Fibroblast of lung (primary cell): ENCODE results near the gene BCL2L11. TPM values are rescaled to one million over a fixed set of nuclear protein-coding genes. Genes with fewer than 3 reads are reported as not detected.

ENCODE experiments used
- DNase-seq, 2 donors: peaks; one replicate each; pipeline versions ENCODE4 v3.0.0 to v3.0.0-alpha.2; 2010; ENCODE audit warnings: low read depth in 2 of 2
- H2AFZ ChIP-seq: 2 replicates; pipeline ENCODE4 v1.5.1; 2012; ENCODE audit warnings: low read length, control low read depth, inconsistent platforms
- H3K27ac ChIP-seq: 2 replicates; pipeline ENCODE4 v1.5.1; 2011; ENCODE audit warnings: low read length, control low read depth; ENCODE audit not compliant: insufficient read depth
- H3K27me3 ChIP-seq: 2 replicates; pipeline ENCODE4 v1.5.1; 2011; ENCODE audit warnings: mild to moderate bottlenecking, low read length; ENCODE audit not compliant: control insufficient read depth, insufficient read depth
- H3K36me3 ChIP-seq: 2 replicates; pipeline ENCODE4 v1.5.1; 2011; ENCODE audit warnings: low read length; ENCODE audit not compliant: control insufficient read depth, insufficient read depth
- H3K4me1 ChIP-seq: 2 replicates; pipeline ENCODE4 v1.5.1; 2011; ENCODE audit warnings: low read length; ENCODE audit not compliant: control insufficient read depth, insufficient read depth; ENCODE audit errors: extremely low read depth
- H3K4me2 ChIP-seq: 2 replicates; pipeline ENCODE4 v1.5.1; 2011; ENCODE audit warnings: low read length, control low read depth; ENCODE audit not compliant: insufficient read depth; ENCODE audit errors: extremely low read depth
- H3K4me3 ChIP-seq, 4 experiments: fragments of 200-600 bp in 1 of 4; sonication (generic) in 1 of 4; replicated peaks in 1 of 4; 2 replicates each; pipeline ENCODE4 v1.5.1; 2011 to 2016; ENCODE audit warnings: low read length in 4 of 4, low read depth in 3 of 4, mild to moderate bottlenecking in 3 of 4, control low read depth in 2 of 4, inconsistent platforms in 1 of 4, mixed read lengths in 1 of 4; ENCODE audit not compliant: insufficient read depth in 1 of 4; ENCODE audit errors: control extremely low read depth in 1 of 4
- H3K79me2 ChIP-seq: 2 replicates; pipeline ENCODE4 v1.5.1; 2012; ENCODE audit warnings: mild to moderate bottlenecking, low read length, inconsistent platforms; ENCODE audit not compliant: control insufficient read depth, insufficient read depth
- H3K9ac ChIP-seq: 2 replicates; pipeline ENCODE4 v1.5.1; 2011; ENCODE audit warnings: mild to moderate bottlenecking, low read length, control low read depth; ENCODE audit not compliant: insufficient read depth
- H3K9me3 ChIP-seq: 2 replicates; pipeline ENCODE4 v1.5.1; 2012; ENCODE audit warnings: low read depth, low read length; ENCODE audit not compliant: control insufficient read depth, insufficient read depth
- H4K20me1 ChIP-seq: 2 replicates; pipeline ENCODE4 v1.5.1; 2011; ENCODE audit warnings: low read length; ENCODE audit not compliant: control insufficient read depth, insufficient read depth; ENCODE audit errors: extremely low read depth
- EZH2 ChIP-seq: IDR thresholded peaks from 2 replicates; pipeline ENCODE4 v1.5.1; 2012; ENCODE audit warnings: low read length, control low read depth, mild to moderate bottlenecking; ENCODE audit errors: missing control alignments
- polyA plus RNA-seq, 2 donors: library from polyadenylated mRNA; depleted of rRNA in 1 of 2; stranded (reverse) in 1 of 2; unstranded in 1 of 2; fragments of >200 nt; gene quantifications; 2 replicates each; pipeline ENCODE4 v1.2.1, GENCODE V29; 2011 to 2012; ENCODE audit warnings: missing spikeins in 1 of 2
- total RNA-seq: library from RNA; depleted of rRNA; stranded (reverse); fragments of >200 nt; gene quantifications from 2 replicates; pipeline ENCODE4 v1.2.1, GENCODE V29; 2014
- TF ChIP-seq, protein P1 (sequence below), 2 donors: IDR thresholded peaks in 1 of 2; conservative IDR thresholded peaks in 1 of 2; 1 replicate in 1 of 2; 2 replicates in 1 of 2; pipeline ENCODE4 v1.5.1; 2011 to 2012; ENCODE audit warnings: low read length in 2 of 2, control low read depth in 1 of 2, inconsistent platforms in 1 of 2, low read depth in 1 of 2, mild to moderate bottlenecking in 1 of 2

Gene BCL2L11
- total and polyA plus RNA-seq, 2 donors (not counting 1 experiment from before 2014, with no cell fraction given) = 1.5 to 10.2 TPM

DNA sequence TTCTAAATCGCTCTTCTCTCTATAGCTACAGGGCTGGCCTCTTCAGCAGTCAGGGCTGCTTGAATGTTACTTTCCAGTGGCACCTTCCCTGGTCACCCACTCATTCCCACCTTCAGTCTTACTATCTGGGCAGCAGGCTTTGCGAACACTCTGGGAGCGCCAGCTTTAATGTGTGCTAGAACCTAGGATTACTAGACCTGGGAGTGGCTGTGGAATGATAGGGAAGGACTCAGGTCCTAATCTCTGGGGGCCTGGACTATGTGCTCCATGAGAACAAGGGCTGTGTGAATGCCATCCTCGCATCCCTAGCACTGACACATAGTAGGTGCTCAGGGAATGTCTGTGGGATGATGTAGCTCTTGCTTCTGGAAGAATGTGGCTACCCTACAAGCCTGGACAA lies 57.6 kb downstream of the BCL2L11 start:
- DNase-seq = no peak
- no peak overlapping the region for H3K27ac ChIP-seq
- TF ChIP-seq, protein P1, sequence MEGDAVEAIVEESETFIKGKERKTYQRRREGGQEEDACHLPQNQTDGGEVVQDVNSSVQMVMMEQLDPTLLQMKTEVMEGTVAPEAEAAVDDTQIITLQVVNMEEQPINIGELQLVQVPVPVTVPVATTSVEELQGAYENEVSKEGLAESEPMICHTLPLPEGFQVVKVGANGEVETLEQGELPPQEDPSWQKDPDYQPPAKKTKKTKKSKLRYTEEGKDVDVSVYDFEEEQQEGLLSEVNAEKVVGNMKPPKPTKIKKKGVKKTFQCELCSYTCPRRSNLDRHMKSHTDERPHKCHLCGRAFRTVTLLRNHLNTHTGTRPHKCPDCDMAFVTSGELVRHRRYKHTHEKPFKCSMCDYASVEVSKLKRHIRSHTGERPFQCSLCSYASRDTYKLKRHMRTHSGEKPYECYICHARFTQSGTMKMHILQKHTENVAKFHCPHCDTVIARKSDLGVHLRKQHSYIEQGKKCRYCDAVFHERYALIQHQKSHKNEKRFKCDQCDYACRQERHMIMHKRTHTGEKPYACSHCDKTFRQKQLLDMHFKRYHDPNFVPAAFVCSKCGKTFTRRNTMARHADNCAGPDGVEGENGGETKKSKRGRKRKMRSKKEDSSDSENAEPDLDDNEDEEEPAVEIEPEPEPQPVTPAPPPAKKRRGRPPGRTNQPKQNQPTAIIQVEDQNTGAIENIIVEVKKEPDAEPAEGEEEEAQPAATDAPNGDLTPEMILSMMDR (conservative IDR thresholded peaks at IDR 0.05 in 1 of 2, IDR thresholded peaks at IDR 0.05 in 1 of 2; ENCODE audit: low read depth in 1 of 2, low read length in 2 of 2) = no peak
- no peak for TF ChIP-seq EZH2
- H3K79me2 ChIP-seq = no peaks in the 10 kb centered on the region
- no peaks in the 10 kb centered on the region for H3K9me3 ChIP-seq
- H3K36me3 ChIP-seq = no peaks in the 10 kb centered on the region
- H3K4me1 ChIP-seq = no peaks in the 10 kb centered on the region
- H4K20me1 ChIP-seq = no peaks in the 10 kb centered on the region
- no peak overlapping the region for H3K4me2 ChIP-seq
- H3K4me3 ChIP-seq = no peak overlapping the region
- H2AFZ ChIP-seq = no peak overlapping the region
- H3K27me3 ChIP-seq = peaks cover 12% of the 10 kb centered on the region
- no peak overlapping the region for H3K9ac ChIP-seq

DNA sequence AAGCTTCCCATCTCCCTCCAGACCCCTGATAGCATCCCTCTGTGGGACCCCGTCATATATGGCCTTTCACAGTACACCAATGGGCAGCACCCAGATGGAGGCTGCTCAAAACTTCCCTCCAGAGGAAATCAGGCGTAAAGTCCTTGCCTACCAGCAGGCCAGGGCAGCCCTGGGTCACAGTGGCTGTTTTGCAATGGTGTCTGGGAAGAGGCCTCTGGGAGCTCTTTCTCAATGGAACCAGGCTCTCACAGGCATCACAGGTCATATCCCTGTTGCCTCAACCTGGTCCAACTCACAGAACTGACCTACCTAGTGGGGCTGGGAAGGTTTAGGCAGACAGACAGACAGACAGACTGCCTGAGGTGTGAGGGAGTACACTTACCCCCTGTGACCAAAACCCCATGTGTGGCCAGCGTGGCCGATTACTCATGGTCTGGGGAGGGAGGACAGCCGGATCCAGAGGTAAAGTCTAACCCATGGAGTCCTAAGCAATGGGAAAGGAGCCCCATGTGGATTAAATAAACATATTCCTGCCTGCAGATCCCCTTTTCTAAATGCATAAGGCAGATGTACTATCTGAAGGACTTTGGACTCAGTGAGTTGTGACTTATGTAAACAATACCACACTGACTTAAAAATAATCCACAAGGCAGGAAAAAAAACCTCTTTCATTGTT lies 58.2 kb downstream of the BCL2L11 start:
- TF ChIP-seq EZH2 = no peak
- TF ChIP-seq, protein P1 (conservative IDR thresholded peaks at IDR 0.05 in 1 of 2, IDR thresholded peaks at IDR 0.05 in 1 of 2; ENCODE audit: low read depth in 1 of 2, low read length in 2 of 2) = no peak
- H4K20me1 ChIP-seq = no peaks in the 10 kb centered on the region
- no peaks in the 10 kb centered on the region for H3K36me3 ChIP-seq
- peak in 1 of 2 donors; percentile 47 for DNase-seq
- H3K4me2 ChIP-seq = no peak overlapping the region
- H2AFZ ChIP-seq = no peak overlapping the region
- no peak overlapping the region for H3K27ac ChIP-seq
- no peaks in the 10 kb centered on the region for H3K9me3 ChIP-seq
- peaks cover 11% of the 10 kb centered on the region for H3K27me3 ChIP-seq
- no peak overlapping the region for H3K9ac ChIP-seq
- no peak overlapping the region for H3K4me3 ChIP-seq
- H3K79me2 ChIP-seq = no peaks in the 10 kb centered on the region
- no peaks in the 10 kb centered on the region for H3K4me1 ChIP-seq

DNA sequence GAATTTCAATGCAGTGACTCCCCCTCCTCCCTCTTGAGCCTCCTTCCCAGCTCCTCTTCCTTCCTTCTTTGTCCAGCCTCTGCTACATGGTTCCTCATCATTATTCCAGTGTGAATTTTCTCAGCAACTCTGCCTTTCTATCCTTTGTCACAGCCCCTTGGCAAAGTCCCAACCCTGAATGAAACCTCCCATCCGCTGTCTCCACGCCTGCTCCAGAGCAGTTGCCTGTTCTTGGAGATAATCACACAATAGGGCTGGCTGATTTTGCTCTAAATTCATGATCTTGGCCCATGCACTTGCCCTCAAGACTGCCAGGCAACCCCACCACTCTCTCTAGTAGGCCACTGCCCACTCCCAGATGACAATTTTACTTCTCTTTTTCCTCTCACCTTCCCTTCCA lies 61.4 kb downstream of the BCL2L11 start:
- H3K36me3 ChIP-seq = no peaks in the 10 kb centered on the region
- H3K9ac ChIP-seq = no peak overlapping the region
- H3K4me3 ChIP-seq = no peak overlapping the region
- peaks cover 11% of the 10 kb centered on the region for H3K27me3 ChIP-seq
- H3K4me2 ChIP-seq = no peak overlapping the region
- H3K27ac ChIP-seq = no peak overlapping the region
- no peaks in the 10 kb centered on the region for H4K20me1 ChIP-seq
- no peak for DNase-seq
- no peak overlapping the region for H2AFZ ChIP-seq
- no peaks in the 10 kb centered on the region for H3K9me3 ChIP-seq
- no peaks in the 10 kb centered on the region for H3K4me1 ChIP-seq
- TF ChIP-seq EZH2 = no peak
- TF ChIP-seq, protein P1 (conservative IDR thresholded peaks at IDR 0.05 in 1 of 2, IDR thresholded peaks at IDR 0.05 in 1 of 2; ENCODE audit: low read depth in 1 of 2, low read length in 2 of 2) = no peak
- H3K79me2 ChIP-seq = no peaks in the 10 kb centered on the region
